Measurements from ENCODE around the gene TMEFF2. TPM values are rescaled to one million over a fixed set of nuclear protein-coding genes. Genes with fewer than 3 reads are reported as not detected.

The TMEFF2 gene
- total RNA-seq, 1 donor from 2014 or later, result not detected

DNA sequence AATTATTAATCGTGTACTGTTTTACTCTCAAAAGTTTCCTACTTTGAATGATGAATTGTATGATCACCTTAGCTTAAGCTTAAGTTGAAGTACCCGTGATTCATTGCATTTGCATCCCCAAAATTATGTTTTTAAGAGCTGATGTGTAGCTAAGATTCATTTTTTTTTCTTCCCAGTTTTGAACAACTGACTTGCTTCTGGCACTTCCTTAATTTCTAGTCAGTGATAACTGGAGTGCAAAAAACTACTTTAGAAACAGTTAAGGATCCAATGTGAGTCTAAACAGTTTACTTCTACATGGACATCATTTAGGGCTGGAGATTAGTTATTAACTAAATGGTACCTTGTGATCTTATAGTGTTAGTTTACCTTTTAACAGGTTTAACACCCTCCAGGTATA lies 223.9 kb downstream of the TMEFF2 start:
- Histone ChIP-seq H3K27me3 (no peaks in the 10 kb centered on the region), H3K9me3 (no peaks in the 10 kb centered on the region), H3K27ac (no peak overlapping the region), H3K36me3 (no peaks in the 10 kb centered on the region), H3K4me1 (no peaks in the 10 kb centered on the region), H3K4me3 (no peak overlapping the region)
- intact Hi-C loops (cut with DNase I), result no loop called here
- TF ChIP-seq, protein P1, sequence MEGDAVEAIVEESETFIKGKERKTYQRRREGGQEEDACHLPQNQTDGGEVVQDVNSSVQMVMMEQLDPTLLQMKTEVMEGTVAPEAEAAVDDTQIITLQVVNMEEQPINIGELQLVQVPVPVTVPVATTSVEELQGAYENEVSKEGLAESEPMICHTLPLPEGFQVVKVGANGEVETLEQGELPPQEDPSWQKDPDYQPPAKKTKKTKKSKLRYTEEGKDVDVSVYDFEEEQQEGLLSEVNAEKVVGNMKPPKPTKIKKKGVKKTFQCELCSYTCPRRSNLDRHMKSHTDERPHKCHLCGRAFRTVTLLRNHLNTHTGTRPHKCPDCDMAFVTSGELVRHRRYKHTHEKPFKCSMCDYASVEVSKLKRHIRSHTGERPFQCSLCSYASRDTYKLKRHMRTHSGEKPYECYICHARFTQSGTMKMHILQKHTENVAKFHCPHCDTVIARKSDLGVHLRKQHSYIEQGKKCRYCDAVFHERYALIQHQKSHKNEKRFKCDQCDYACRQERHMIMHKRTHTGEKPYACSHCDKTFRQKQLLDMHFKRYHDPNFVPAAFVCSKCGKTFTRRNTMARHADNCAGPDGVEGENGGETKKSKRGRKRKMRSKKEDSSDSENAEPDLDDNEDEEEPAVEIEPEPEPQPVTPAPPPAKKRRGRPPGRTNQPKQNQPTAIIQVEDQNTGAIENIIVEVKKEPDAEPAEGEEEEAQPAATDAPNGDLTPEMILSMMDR (IDR thresholded peaks at IDR 0.05), result no peak
- no peak for DNase-seq (ENCODE audit: low spot score in 2 of 2)

DNA sequence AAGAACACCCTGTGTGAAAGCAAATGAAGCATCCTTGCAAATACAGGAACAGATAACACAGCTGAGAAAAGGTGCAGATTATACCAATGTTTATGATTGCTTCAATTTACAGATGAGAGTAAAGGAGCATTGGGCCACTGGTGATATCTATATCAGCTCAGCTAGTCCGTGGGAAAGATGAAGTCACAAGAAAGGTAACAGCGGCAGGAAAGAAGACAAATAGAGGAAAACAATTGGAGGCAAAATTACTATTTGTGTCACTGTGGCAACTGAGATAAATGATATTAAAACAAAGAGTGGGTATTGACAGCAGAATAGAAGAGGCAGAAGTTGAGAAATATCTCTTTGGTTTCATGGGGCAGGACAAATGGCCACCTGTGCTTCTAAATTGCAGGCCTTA lies 226.6 kb downstream of the TMEFF2 start:
- no peaks in the 10 kb centered on the region for H3K9me3 ChIP-seq
- no peak overlapping the region for H3K27ac ChIP-seq
- no peak for DNase-seq (ENCODE audit: low spot score in 2 of 2)
- intact Hi-C loops (cut with DNase I), result no loop called here
- no peaks in the 10 kb centered on the region for H3K27me3 ChIP-seq
- H3K36me3 ChIP-seq, result no peaks in the 10 kb centered on the region
- H3K4me3 ChIP-seq, result no peak overlapping the region
- no peaks in the 10 kb centered on the region for H3K4me1 ChIP-seq
- TF ChIP-seq, protein P1 (IDR thresholded peaks at IDR 0.05), result no peak

DNA sequence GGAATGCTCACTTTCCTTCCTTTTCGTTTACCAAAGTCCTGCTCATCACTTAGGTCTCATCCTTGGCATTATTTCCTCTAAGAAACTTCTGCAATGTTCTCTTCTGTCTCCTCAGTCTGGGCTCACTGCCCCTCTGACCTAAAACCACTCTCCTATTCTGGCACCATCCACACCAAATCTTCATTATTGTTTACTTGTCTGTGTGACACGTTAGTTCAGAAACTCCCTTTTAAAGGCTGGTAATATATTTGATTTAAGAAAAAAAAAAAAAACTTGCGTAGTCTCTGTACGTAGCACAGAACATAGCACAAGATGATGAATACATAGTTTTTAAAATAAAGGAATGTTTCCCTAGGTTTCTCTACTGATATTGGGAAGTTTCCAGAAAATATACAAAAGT lies 229.0 kb downstream of the TMEFF2 start:
- no peak overlapping the region for H3K27ac ChIP-seq
- no peak for DNase-seq (ENCODE audit: low spot score in 2 of 2)
- H3K9me3 ChIP-seq, result no peaks in the 10 kb centered on the region
- H3K4me3 ChIP-seq, result no peak overlapping the region
- H3K36me3 ChIP-seq, result no peaks in the 10 kb centered on the region
- intact Hi-C loops (cut with DNase I), result no loop called here
- TF ChIP-seq, protein P1 (IDR thresholded peaks at IDR 0.05), result no peak
- no peaks in the 10 kb centered on the region for H3K4me1 ChIP-seq
- H3K27me3 ChIP-seq, result no peaks in the 10 kb centered on the region

DNA sequence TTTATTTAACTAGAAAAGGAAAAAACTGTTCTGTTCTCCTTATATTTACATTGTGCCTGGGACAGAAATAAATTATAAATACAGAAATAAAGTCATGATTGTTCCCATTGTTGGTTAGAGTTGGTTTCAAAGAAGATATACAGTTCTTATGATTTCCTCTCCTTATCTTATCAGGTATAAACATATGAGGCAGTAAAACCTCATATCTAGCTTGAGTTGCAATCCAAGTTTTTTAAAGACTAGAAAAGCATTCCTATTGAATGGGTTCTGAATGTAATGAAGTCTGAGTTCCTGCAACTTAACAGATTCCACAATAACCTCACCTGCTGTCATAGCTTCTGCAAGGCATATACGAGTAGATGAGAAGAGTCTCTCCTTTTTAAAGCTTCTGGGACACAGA lies 233.2 kb downstream of the TMEFF2 start:
- TF ChIP-seq, protein P1 (IDR thresholded peaks at IDR 0.05), result no peak
- no peaks in the 10 kb centered on the region for H3K36me3 ChIP-seq
- no peak for DNase-seq (ENCODE audit: low spot score in 2 of 2)
- H3K4me3 ChIP-seq, result no peak overlapping the region
- H3K27me3 ChIP-seq, result no peaks in the 10 kb centered on the region
- intact Hi-C loops (cut with DNase I), result no loop called here
- H3K9me3 ChIP-seq, result no peaks in the 10 kb centered on the region
- no peaks in the 10 kb centered on the region for H3K4me1 ChIP-seq
- H3K27ac ChIP-seq, result no peak overlapping the region

DNA sequence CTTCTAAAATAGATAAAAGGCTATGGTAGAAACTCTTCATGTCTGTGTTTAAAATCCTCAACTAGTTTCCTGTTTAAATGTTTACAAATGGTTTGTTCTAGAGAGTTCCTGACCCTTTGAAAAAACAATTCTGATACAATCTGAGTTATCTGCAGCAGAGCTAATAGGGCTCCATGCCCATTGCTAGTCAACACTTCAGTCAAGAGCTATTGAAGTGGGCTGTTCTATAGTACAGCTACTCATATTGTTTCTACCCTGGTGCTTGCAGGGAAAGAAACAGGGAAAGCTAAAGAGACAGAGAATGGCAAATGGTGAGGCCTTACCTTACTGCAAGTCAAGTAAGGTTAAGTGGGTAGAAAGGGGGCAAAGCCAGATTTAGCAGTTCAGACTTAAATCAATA lies 235.5 kb downstream of the TMEFF2 start:
- H3K36me3 ChIP-seq, result no peaks in the 10 kb centered on the region
- intact Hi-C loops (cut with DNase I), result no loop called here
- no peak for DNase-seq (ENCODE audit: low spot score in 2 of 2)
- H3K27ac ChIP-seq, result no peak overlapping the region
- no peak overlapping the region for H3K4me3 ChIP-seq
- H3K9me3 ChIP-seq, result no peaks in the 10 kb centered on the region
- H3K4me1 ChIP-seq, result no peaks in the 10 kb centered on the region
- no peaks in the 10 kb centered on the region for H3K27me3 ChIP-seq
- TF ChIP-seq, protein P1 (IDR thresholded peaks at IDR 0.05), result no peak
